ENCODE results near the gene INSM1. TPM values are rescaled to one million over a fixed set of nuclear protein-coding genes. Genes with fewer than 3 reads are reported as not detected.

INSM1 gene
- total RNA-seq, 1 experiment from 2014 or later, result 3.3 TPM

GRCh38 chr20:20414640-20415220 lies 46.8 kb downstream of the INSM1 start:
- no peak for TF ChIP-seq GABPB1 (CRISPR knock-in tag; IDR thresholded peaks at IDR 0.05)
- TF ChIP-seq TEAD4 (CRISPR knock-in tag; IDR thresholded peaks at IDR 0.05), result no peak
- TF ChIP-seq RELA (CRISPR knock-in tag; IDR thresholded peaks at IDR 0.05; ENCODE audit: borderline replicate concordance), result no peak
- no peak for TF ChIP-seq ZNF423 (CRISPR knock-in tag; IDR thresholded peaks at IDR 0.05)
- TF ChIP-seq AFF4 (CRISPR knock-in tag; IDR thresholded peaks at IDR 0.05; ENCODE audit: borderline replicate concordance), result no peak
- no peak for TF ChIP-seq USF1 (CRISPR knock-in tag; IDR thresholded peaks at IDR 0.05)
- no peak for TF ChIP-seq MAX (CRISPR knock-in tag; IDR thresholded peaks at IDR 0.05)
- no peak for TF ChIP-seq E2F1 (CRISPR knock-in tag; IDR thresholded peaks at IDR 0.05)
- H3K4me3 Mint-ChIP-seq, result no peak overlapping the region
- DNase-seq (ENCODE audit: low spot score), result no peak
- ChIA-PET CTCF (no interaction called here), POLR2A (interaction anchor here (1.2 kb wide), 1 partner anchor 49 kb away, joined by 4 read pairs; no protein-coding TSS in a partner anchor)
- H3K27ac Mint-ChIP-seq, result no peak overlapping the region
- ATAC-seq, result no peak
- peaks cover 54% of the 10 kb centered on the region for H3K4me1 Mint-ChIP-seq
- no peaks in the 10 kb centered on the region for H3K9me3 Mint-ChIP-seq
- H3K27me3 Mint-ChIP-seq (ENCODE audit: low read depth), result no peaks in the 10 kb centered on the region
- no peaks in the 10 kb centered on the region for H3K36me3 Mint-ChIP-seq

DNA sequence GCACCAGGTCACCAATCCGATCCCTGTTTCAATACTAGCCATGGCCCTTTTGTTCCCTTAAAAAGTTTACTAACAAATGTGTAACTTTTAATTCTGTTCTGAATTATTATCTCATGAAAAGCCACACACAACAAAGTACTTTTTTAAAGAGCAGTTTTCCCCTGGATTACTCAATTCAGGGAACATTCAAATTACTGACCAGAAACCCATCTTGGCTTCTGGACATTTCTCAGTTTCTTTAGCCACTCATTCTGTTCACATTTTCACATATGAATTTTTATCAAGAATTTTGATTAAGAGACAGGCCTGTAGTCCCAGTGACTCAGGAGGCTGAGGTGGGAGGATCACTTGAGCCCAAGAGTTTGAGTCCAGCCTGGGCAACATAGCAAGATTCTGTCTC lies 47.4 kb downstream of the INSM1 start:
- Mint-ChIP-seq H3K36me3 (no peaks in the 10 kb centered on the region), H3K27ac (no peak overlapping the region), H3K4me1 (peaks cover 48% of the 10 kb centered on the region), H3K27me3 (ENCODE audit: low read depth) (no peaks in the 10 kb centered on the region), H3K4me3 (no peak overlapping the region), H3K9me3 (no peaks in the 10 kb centered on the region)
- no peak for DNase-seq (ENCODE audit: low spot score)
- ChIA-PET POLR2A (no interaction called here), CTCF (no interaction called here)
- TF ChIP-seq TEAD4 (CRISPR knock-in tag; IDR thresholded peaks at IDR 0.05) (no peak), CBFB (CRISPR knock-in tag; IDR thresholded peaks at IDR 0.05; ENCODE audit: low read depth) (no peak), NR2C2 (CRISPR knock-in tag; IDR thresholded peaks at IDR 0.05) (no peak), GABPB1 (CRISPR knock-in tag; IDR thresholded peaks at IDR 0.05) (no peak), NR3C1 (CRISPR knock-in tag; conservative IDR thresholded peaks at IDR 0.05; ENCODE audit: low read depth) (no peak), PRRX2 (CRISPR knock-in tag; IDR thresholded peaks at IDR 0.05) (no peak), TP53 (CRISPR knock-in tag; IDR thresholded peaks at IDR 0.05) (no peak), USF1 (CRISPR knock-in tag; IDR thresholded peaks at IDR 0.05) (no peak), FOXP1 (CRISPR knock-in tag; IDR thresholded peaks at IDR 0.05; ENCODE audit: borderline replicate concordance) (no peak), MYBL2 (CRISPR knock-in tag; IDR thresholded peaks at IDR 0.05) (no peak)
- TF ChIP-seq, protein P1, sequence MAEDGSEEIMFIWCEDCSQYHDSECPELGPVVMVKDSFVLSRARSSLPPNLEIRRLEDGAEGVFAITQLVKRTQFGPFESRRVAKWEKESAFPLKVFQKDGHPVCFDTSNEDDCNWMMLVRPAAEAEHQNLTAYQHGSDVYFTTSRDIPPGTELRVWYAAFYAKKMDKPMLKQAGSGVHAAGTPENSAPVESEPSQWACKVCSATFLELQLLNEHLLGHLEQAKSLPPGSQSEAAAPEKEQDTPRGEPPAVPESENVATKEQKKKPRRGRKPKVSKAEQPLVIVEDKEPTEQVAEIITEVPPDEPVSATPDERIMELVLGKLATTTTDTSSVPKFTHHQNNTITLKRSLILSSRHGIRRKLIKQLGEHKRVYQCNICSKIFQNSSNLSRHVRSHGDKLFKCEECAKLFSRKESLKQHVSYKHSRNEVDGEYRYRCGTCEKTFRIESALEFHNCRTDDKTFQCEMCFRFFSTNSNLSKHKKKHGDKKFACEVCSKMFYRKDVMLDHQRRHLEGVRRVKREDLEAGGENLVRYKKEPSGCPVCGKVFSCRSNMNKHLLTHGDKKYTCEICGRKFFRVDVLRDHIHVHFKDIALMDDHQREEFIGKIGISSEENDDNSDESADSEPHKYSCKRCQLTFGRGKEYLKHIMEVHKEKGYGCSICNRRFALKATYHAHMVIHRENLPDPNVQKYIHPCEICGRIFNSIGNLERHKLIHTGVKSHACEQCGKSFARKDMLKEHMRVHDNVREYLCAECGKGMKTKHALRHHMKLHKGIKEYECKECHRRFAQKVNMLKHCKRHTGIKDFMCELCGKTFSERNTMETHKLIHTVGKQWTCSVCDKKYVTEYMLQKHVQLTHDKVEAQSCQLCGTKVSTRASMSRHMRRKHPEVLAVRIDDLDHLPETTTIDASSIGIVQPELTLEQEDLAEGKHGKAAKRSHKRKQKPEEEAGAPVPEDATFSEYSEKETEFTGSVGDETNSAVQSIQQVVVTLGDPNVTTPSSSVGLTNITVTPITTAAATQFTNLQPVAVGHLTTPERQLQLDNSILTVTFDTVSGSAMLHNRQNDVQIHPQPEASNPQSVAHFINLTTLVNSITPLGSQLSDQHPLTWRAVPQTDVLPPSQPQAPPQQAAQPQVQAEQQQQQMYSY (CRISPR knock-in tag; IDR thresholded peaks at IDR 0.05), result no peak
- no peak for ATAC-seq

Data from WTC11 (cell line).